ENCODE measurements around the gene IPO13. TPM values are rescaled to one million over a fixed set of nuclear protein-coding genes. Genes with fewer than 3 reads are reported as not detected.
A peak's percentile ranks its signal among the peaks of the same experiment; 100 is the strongest.

IPO13 gene
- total RNA-seq, 4 donors from 2014 or later = 22.7 to 64.9 (median 36.5) TPM

DNA sequence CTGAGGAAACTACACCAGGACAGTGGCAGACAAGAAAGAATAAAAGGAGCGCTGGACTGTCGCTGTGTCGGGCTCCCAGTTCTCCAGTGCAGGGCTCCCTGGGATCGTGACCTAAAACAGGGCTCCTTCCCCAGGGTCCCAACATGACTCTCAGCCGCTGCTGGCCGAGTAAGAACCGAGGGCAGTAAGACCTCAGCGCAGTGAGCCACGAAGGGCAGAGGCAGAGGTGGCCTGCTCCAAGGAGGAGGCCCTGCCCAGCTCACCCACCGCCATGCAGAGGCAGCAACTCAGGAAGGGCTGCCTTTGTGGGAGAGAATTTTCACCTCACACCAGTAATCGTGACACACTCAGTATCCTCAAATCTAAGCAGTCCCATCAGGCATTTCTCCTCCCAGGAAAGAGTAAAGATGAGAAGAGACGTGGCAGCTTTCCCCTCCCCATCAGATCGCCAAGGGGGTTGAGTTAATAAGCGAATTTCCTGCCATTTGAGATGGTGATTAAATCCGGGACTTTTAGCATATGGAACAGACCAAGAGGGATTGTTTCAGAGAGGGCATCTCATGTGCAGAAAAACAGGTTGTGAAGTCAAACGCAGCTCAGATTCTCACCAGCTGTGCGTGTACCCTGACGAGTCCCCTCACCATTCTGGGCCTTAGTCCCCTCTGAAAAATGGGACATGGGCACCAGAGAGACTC lies 32.9 kb upstream of the IPO13 start:
- Histone ChIP-seq H3K27me3 (no peaks in the 10 kb centered on the region), H3K9me3 (no peaks in the 10 kb centered on the region), H3K4me3 (no peak overlapping the region), H3K36me3 (no peaks in the 10 kb centered on the region), H3K4me1 (peaks cover 10 to 17% (median 15%) of the 10 kb centered on the region in 4 donors), H3K27ac (peak overlapping the region; percentile 6 to 65 (median 50))
- DNase-seq = no peak
- TF ChIP-seq EP300 (IDR thresholded peaks at IDR 0.05; ENCODE audit: low read depth) (no peak), POLR2A (IDR thresholded peaks at IDR 0.05) (no peak), POLR2AphosphoS5 (IDR thresholded peaks at IDR 0.05) (no peak), CTCF (IDR thresholded peaks at IDR 0.05) (no peak)
- 87 to 98% methylated on average over 7 to 18 of the region's 18 CpGs for WGBS, 2 donors (ENCODE audit: low coverage in 1 of 2)
- intact Hi-C loops (cut with DNase I; ENCODE audit: low total_unique reads) = no loop called here
- in situ Hi-C loops (cut with MboI; ENCODE audit: low pct_ligation_motif_present in 1 of 4, low pct_unique_long_range_greater_than_20kb in 1 of 4, low sequenced_read_pairs in 3 of 4) = no loop called here

GRCh38 chr1:43914576-43915525 lies 31.9 kb upstream of the IPO13 start:
- H3K4me1 ChIP-seq = peaks cover 10 to 17% (median 15%) of the 10 kb centered on the region in 4 donors
- no peaks in the 10 kb centered on the region for H3K27me3 ChIP-seq
- H3K36me3 ChIP-seq = no peaks in the 10 kb centered on the region
- no peak overlapping the region for H3K27ac ChIP-seq
- no peak for DNase-seq
- 90 to 92% methylated on average over 3 to 13 of the region's 13 CpGs for WGBS, 2 donors (ENCODE audit: low coverage in 1 of 2)
- no peak for TF ChIP-seq CTCF (IDR thresholded peaks at IDR 0.05)
- TF ChIP-seq POLR2AphosphoS5 (IDR thresholded peaks at IDR 0.05) = no peak
- TF ChIP-seq POLR2A (IDR thresholded peaks at IDR 0.05) = no peak
- no peak for TF ChIP-seq EP300 (IDR thresholded peaks at IDR 0.05; ENCODE audit: low read depth)
- H3K9me3 ChIP-seq = no peaks in the 10 kb centered on the region
- intact Hi-C loops (cut with DNase I; ENCODE audit: low total_unique reads) (no loop called here), in situ Hi-C loops (cut with MboI; ENCODE audit: low pct_ligation_motif_present in 1 of 4, low pct_unique_long_range_greater_than_20kb in 1 of 4, low sequenced_read_pairs in 3 of 4) (no loop called here)
- H3K4me3 ChIP-seq = no peak overlapping the region

- intact Hi-C loops (cut with DNase I; ENCODE audit: low total_unique reads) = no loop called here
- 88 to 100% methylated on average over 2 to 7 of the region's 7 CpGs for WGBS, 2 donors (ENCODE audit: low coverage in 1 of 2)
- H3K4me3 ChIP-seq = no peak overlapping the region
- TF ChIP-seq POLR2A (IDR thresholded peaks at IDR 0.05) = no peak
- no peak for TF ChIP-seq EP300 (IDR thresholded peaks at IDR 0.05; ENCODE audit: low read depth)
- no peak for TF ChIP-seq POLR2AphosphoS5 (IDR thresholded peaks at IDR 0.05)
- no peak for TF ChIP-seq CTCF (IDR thresholded peaks at IDR 0.05)
- no peak for DNase-seq
- no peak overlapping the region for H3K27ac ChIP-seq
- H3K4me1 ChIP-seq = no peaks in the 10 kb centered on the region
- in situ Hi-C loops (cut with MboI; ENCODE audit: low pct_ligation_motif_present in 1 of 4, low pct_unique_long_range_greater_than_20kb in 1 of 4, low sequenced_read_pairs in 3 of 4) = no loop called here
- no peaks in the 10 kb centered on the region for H3K9me3 ChIP-seq
- H3K27me3 ChIP-seq = no peaks in the 10 kb centered on the region
- no peaks in the 10 kb centered on the region for H3K36me3 ChIP-seq
These were observed 26.8 kb upstream of the IPO13 start for GRCh38 chr1:43919906-43920305.

DNA sequence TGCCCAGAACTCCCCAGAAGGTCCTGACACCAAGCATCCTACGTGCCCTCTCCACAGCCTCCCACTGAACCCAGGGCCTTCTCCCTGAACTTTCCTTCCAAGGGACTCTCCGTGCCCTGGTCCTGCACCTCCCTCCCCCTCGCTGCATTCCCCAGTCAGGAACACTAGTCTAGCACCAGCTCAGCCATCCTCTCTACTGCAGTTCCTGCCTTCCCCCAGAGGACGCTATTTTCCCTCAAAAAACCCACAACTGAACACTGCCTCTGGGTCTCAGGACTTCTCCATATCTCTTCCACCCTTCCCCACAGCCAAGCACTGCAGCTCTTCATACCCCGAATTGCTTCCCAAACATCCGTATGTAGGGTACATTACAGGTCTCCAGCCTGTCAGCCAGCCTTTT lies 25.7 kb upstream of the IPO13 start:
- H3K27me3 ChIP-seq = no peaks in the 10 kb centered on the region
- H3K27ac ChIP-seq = no peak overlapping the region
- DNase-seq = no peak
- no peaks in the 10 kb centered on the region for H3K4me1 ChIP-seq
- WGBS, 2 donors (ENCODE audit: low coverage in 1 of 2) = 85 to 94% methylated on average over 4 to 6 of the region's 6 CpGs
- H3K4me3 ChIP-seq = no peak overlapping the region
- intact Hi-C loops (cut with DNase I; ENCODE audit: low total_unique reads) (no loop called here), in situ Hi-C loops (cut with MboI; ENCODE audit: low pct_ligation_motif_present in 1 of 4, low pct_unique_long_range_greater_than_20kb in 1 of 4, low sequenced_read_pairs in 3 of 4) (no loop called here)
- no peak for TF ChIP-seq CTCF (IDR thresholded peaks at IDR 0.05)
- no peak for TF ChIP-seq EP300 (IDR thresholded peaks at IDR 0.05; ENCODE audit: low read depth)
- no peak for TF ChIP-seq POLR2A (IDR thresholded peaks at IDR 0.05)
- TF ChIP-seq POLR2AphosphoS5 (IDR thresholded peaks at IDR 0.05) = no peak
- H3K36me3 ChIP-seq = no peaks in the 10 kb centered on the region
- H3K9me3 ChIP-seq = no peaks in the 10 kb centered on the region

All from transverse colon (tissue), 4 donors.